K562 (cell line): ENCODE measurements around the gene PRKG1.

Experiments used
- ATF3 ChIP-seq, 2 experiments: fragments of 450-650 bp in 1 of 2; sonication (generic) in 1 of 2; formaldehyde crosslinking in 1 of 2; IDR thresholded peaks in 1 of 2; conservative IDR thresholded peaks in 1 of 2; 2 replicates each; pipeline versions ENCODE4 v1.6.1 to v1.8.1; 2016 to 2023; ENCODE audit warnings: mild to moderate bottlenecking in 2 of 2, moderate library complexity in 2 of 2, inconsistent platforms in 1 of 2, missing genetic modification reagents in 1 of 2
- EP300 ChIP-seq: IDR thresholded peaks from 2 replicates; pipeline ENCODE4 v1.6.1; 2012; ENCODE audit warnings: low read length, improper control_type of control experiment
- JUNB ChIP-seq: fragments of 450-650 bp; formaldehyde crosslinking; conservative IDR thresholded peaks from 2 replicates; pipeline ENCODE4 v1.4.0; 2020; ENCODE audit warnings: mild to moderate bottlenecking
- KLF16 ChIP-seq: IDR thresholded peaks from 2 replicates; pipeline ENCODE4 v1.6.1; 2016; ENCODE audit warnings: antibody characterized with exemption
- MAFG ChIP-seq: fragments of 450-650 bp; conservative IDR thresholded peaks from 2 replicates; pipeline ENCODE4 v1.6.1; 2016; ENCODE audit warnings: missing genetic modification characterization, missing compliant biosample characterization
- MTA3 ChIP-seq: fragments of 450-650 bp; formaldehyde crosslinking; IDR thresholded peaks from 2 replicates; pipeline ENCODE4 v1.6.1; 2017; ENCODE audit warnings: mild to moderate bottlenecking, borderline replicate concordance
- POLR2A ChIP-seq: fragments of 450-650 bp; conservative IDR thresholded peaks from 2 replicates; pipeline ENCODE4 v1.6.1; 2016
- SMC3 ChIP-seq: conservative IDR thresholded peaks from 2 replicates; pipeline ENCODE4 v1.6.1; 2011; ENCODE audit warnings: low read depth, low read length, improper control_type of control experiment; ENCODE audit not compliant: insufficient read depth

- TF ChIP-seq MTA3 (no peak), POLR2A (no peak), SMC3 (no peak), ATF3 (IDR thresholded peaks at IDR 0.05) (no peak), ATF3 (CRISPR knock-in tag; conservative IDR thresholded peaks at IDR 0.05) (no peak), JUNB (CRISPR knock-in tag) (no peak), EP300 (no peak), MAFG (tag) (no peak), KLF16 (no peak)
Observed at GRCh38 chr10:51924359-51924758, 850.1 kb downstream of the PRKG1 start.
